Neural crest cell (in vitro differentiated cells): ENCODE data around the gene PPP1R13B. TPM values are rescaled to one million over a fixed set of nuclear protein-coding genes. Genes with fewer than 3 reads are reported as not detected.
A peak's percentile ranks its signal among the peaks of the same experiment; 100 is the strongest.

ENCODE experiments used
- DNase-seq: peaks from one replicate; pipeline ENCODE4 v3.0.0; 2021; ENCODE audit warnings: low read depth, mixed read lengths, low spot score
- H3K27ac Mint-ChIP-seq: one replicate; pipeline ENCODE4 v1.8.0; 2021; ENCODE audit warnings: mild to moderate bottlenecking, mixed read lengths; ENCODE audit not compliant: unreplicated experiment
- H3K27me3 Mint-ChIP-seq: 2 replicates; pipeline ENCODE4 v1.8.0; 2021; ENCODE audit warnings: low read depth, mild to moderate bottlenecking, mixed read lengths
- H3K36me3 Mint-ChIP-seq: 2 replicates; pipeline ENCODE4 v1.8.0; 2021; ENCODE audit warnings: low read depth, mild to moderate bottlenecking, mixed read lengths
- H3K4me1 Mint-ChIP-seq: 2 replicates; pipeline ENCODE4 v1.8.0; 2021; ENCODE audit warnings: mixed read lengths
- H3K4me3 Mint-ChIP-seq: one replicate; pipeline ENCODE4 v1.8.0; 2021; ENCODE audit warnings: mild to moderate bottlenecking, mixed read lengths
- H3K9me3 Mint-ChIP-seq: 2 replicates; pipeline ENCODE4 v1.8.0; 2021; ENCODE audit warnings: mixed read lengths
- CTCF ChIP-seq: fragments of 200-600 bp; sonication (generic); conservative IDR thresholded peaks from 2 replicates; pipeline ENCODE4 v1.5.0; 2021; ENCODE audit warnings: antibody characterized with exemption, mild to moderate bottlenecking
- total RNA-seq: library from RNA; stranded (reverse); gene quantifications from 2 replicates; pipeline ENCODE4 v1.2.1, GENCODE V29; 2021

PPP1R13B gene
- total RNA-seq, 1 donor from 2014 or later: 6.8 TPM

- DNase-seq: no peak
- Mint-ChIP-seq H3K4me3 (no peak overlapping the region), H3K36me3 (no peaks in the 10 kb centered on the region), H3K27me3 (peaks cover 12% of the 10 kb centered on the region), H3K4me1 (peaks cover 20% of the 10 kb centered on the region), H3K9me3 (no peaks in the 10 kb centered on the region), H3K27ac (peak overlapping the region; percentile 35)
- TF ChIP-seq CTCF: no peak
These were observed 7.7 kb upstream of the PPP1R13B start for GRCh38 chr14:103854822-103855733.

GRCh38 chr14:103854017-103854808 is 6.8 kb upstream of the PPP1R13B start:
- H3K36me3 Mint-ChIP-seq: no peaks in the 10 kb centered on the region
- peaks cover 21% of the 10 kb centered on the region for H3K27me3 Mint-ChIP-seq
- no peak overlapping the region for H3K27ac Mint-ChIP-seq
- no peak for TF ChIP-seq CTCF
- no peaks in the 10 kb centered on the region for H3K9me3 Mint-ChIP-seq
- peaks cover 20% of the 10 kb centered on the region for H3K4me1 Mint-ChIP-seq
- DNase-seq: no peak
- peak overlapping the region; percentile 35 for H3K4me3 Mint-ChIP-seq

- Mint-ChIP-seq H3K27me3 (peaks cover 53% of the 10 kb centered on the region), H3K36me3 (no peaks in the 10 kb centered on the region), H3K4me3 (peak overlapping the region; percentile 84), H3K9me3 (no peaks in the 10 kb centered on the region), H3K27ac (no peak overlapping the region), H3K4me1 (peaks cover 14% of the 10 kb centered on the region)
- no peak for DNase-seq
- TF ChIP-seq CTCF: no peak
These were observed 1.9 kb upstream of the PPP1R13B start for GRCh38 chr14:103849151-103849886.

GRCh38 chr14:103848175-103849077 is 1.1 kb upstream of the PPP1R13B start:
- TF ChIP-seq CTCF: no peak
- peak; percentile 36 for DNase-seq
- Mint-ChIP-seq H3K4me3 (peak overlapping the region; percentile 84), H3K36me3 (no peaks in the 10 kb centered on the region), H3K4me1 (peaks cover 14% of the 10 kb centered on the region), H3K9me3 (no peaks in the 10 kb centered on the region), H3K27ac (no peak overlapping the region), H3K27me3 (peaks cover 59% of the 10 kb centered on the region)
